GM19099 (cell line): Measurements from ENCODE around the gene ITM2C.

Experiments used
- POLR2A ChIP-seq: IDR thresholded peaks from 3 replicates; pipeline ENCODE4 v1.6.1; 2011; ENCODE audit warnings: low read depth; ENCODE audit not compliant: insufficient read length; ENCODE audit errors: extremely low read depth

Gene ITM2C

DNA sequence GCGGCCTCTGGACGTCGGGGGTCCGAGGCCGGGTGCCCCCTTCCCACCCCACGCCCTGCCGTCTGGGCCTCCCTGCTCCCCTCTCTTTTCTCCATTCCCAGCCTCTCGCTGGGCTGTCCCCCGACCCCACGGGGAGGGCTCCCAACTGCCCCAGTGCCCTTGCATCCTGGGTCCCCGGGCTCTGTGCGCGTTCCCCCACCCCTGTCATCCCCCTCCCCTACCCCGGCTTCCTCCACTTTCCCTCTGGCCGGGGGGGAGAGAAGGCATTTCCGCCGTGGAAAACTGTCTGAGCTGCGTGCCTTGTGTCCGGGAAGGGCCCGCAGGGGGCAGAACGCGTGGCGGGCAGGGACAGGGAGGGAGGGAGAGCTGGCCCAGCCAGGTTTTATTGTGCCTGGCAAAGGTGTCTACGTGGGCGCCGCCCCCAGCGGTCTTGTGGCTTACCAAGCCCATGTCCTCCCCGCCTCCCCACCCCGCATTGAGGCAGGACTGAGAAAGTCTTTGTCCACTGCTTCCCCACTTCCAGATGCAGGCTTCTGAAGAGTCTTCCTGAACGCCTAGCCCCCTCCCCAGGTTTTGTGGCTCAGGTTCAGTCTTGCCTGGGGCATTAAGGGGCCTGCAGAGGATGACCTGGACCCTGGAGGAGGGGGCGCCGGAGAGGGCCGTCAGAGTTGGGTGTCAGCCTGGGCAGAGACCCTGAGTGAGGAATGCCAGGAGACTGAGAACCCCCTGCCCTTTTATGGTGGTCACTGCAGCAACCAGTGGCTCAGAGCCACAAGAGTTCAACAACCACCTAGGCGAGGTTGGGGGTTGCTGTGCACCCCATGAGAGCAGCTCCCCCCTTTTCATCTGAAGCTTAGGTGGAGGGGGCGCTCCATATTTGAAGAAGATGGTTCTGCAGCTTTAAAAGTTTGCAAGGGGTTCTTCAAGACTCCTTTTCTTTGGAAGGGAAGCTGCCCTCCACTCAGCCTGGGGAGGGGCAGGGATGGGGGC, 1.3 kb downstream of the ITM2C start:
- TF ChIP-seq POLR2A: no peak

DNA sequence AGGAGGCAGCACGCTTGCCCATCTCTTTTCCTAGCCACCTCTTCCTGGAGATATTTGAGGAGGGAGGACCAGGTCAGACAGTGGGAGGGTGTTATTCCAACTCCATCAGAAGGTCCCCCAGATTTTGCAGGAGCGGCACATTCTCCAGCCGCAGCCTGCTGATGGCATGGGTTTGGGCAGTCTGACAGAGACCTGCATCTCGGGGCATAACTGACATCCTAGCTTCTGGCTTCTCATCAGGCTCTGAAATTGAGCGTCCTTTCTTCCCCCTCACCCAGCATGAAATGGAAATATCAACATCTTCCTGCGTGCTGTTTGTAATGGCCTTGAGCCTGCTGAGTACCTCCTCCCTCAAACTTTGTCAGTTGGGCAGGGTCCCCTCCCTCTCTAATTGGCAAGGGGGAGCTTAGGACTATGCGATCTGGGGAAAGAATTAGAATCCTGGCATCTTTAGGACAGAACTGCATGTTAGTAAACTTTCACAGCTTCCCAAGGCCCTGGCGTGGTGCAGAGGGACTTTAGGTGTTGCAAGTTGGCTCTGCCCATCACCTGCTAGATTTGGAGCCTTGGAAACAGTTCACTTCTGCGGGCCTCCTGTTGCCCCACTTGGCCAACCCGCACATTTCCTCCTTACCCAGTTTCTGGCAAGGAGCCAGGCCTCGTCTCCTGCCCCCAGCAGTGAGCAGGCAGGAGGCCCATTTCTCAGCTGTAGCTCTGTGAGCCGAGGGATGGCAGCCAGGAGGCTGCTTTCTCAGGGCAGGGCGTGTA, 2.2 kb downstream of the ITM2C start:
- no peak for TF ChIP-seq POLR2A

DNA sequence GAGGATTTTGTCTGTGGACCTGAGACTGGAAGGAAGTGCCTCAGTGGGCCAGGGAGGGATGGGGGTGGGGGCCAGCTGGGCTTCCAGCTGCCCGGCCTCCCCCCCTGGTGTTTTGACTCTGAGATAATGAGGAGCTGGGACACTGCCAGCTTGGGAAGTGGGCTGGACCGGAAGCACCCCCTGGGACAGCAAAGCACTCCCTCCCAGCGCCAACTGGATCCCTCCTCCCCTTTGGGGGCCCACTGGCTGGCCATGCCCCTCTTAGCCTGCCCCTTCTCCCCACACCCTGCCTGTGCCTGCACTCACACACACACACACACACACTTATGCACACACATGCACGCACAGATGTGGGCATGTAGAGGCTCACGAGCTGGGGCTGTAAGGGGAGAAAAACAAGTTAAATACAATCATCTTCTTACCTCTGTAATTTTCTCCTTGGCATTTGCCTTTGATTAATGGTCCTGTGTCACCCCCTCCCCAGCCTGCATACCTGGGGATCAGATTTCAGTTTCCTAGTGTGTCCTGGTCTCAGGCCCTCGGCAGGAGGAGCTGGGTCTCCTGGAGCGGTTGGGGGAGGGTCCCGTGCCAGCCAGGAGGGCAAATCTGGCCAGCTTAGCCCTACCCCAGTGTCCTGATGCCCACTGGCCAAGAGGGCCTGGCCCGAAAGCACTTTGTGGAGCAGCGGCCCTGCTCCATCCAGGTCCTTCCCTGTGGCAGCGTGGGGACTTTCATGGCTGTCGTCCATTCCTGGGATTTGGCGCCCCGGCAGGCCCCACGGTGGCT, 3.6 kb downstream of the ITM2C start:
- no peak for TF ChIP-seq POLR2A

DNA sequence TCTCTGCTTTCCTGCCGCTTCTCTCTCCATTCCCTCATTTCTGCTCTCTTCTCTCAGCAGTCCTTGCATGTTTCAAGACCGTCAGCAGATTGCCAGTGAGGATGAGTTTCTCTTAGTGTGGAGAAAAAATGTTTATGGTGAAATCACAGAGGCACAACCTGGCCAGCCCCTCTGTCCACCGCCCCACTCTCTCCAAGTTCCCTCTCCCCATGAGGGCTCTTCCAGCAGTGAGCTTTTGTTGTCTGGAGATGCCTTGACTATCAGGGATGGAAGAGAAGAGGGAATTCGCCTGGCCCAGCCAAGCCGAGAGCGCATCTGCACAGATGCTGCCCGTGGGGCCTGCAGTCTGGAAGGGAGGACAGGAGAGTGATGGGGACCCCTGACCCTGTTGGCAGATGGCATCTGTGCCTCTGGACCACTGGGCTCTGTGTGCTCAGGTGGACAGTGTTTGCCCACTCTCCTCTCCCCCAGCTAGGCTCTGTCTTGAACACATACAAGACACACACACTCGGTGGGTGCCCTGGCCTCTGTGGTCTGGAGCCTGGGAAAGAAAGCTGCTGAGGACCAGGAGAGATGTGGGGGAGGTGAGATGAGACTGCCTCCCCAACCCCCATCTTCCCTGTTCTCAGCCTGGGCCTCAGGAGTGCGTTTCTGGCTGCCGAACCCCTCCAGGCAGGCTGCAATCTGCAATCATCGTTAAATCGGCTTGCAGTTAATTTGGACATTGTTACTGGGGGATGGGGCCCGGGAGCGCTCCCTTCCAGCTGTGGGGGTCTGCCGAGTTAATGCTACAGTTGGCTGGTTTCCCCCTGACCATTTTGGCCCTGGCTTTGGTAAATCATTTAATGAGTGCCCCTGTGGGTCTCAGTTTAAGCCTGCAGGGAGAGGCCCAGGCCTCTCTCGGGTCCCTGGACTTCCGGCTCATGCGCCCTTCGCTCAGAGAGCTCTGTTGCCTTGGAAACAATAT, 4.5 kb downstream of the ITM2C start:
- TF ChIP-seq POLR2A: no peak

DNA sequence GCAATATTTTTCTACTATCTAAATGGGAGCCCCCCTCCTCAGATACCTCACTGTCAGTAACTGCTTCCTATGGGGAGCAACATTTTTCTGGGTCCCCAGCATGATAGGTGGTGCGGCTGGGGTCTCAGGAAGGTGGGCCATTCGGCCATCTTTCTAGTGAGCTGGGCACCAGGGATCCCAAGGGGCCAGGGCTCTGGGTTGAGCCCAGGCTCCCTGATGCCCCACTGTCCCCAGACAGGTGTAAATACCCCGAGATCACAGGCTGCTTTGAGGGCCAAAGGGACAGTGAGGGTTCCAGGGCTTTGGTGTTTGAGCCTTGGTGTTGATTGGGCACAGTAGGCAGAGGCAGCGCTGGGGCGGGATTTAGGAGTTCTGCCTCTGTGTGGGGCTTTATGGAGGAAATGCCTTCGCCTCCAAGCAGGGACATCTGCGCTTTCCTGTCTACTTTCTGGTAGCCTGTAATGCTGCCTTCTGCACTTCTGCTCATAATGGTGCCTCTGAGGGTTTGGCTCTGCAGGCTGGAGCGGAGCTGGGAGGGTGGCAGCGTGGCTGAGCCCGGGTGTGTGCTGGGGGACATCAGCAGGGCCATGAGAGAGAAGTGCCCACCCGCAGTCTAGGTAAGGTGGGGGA, 5.3 kb downstream of the ITM2C start:
- TF ChIP-seq POLR2A: no peak

DNA sequence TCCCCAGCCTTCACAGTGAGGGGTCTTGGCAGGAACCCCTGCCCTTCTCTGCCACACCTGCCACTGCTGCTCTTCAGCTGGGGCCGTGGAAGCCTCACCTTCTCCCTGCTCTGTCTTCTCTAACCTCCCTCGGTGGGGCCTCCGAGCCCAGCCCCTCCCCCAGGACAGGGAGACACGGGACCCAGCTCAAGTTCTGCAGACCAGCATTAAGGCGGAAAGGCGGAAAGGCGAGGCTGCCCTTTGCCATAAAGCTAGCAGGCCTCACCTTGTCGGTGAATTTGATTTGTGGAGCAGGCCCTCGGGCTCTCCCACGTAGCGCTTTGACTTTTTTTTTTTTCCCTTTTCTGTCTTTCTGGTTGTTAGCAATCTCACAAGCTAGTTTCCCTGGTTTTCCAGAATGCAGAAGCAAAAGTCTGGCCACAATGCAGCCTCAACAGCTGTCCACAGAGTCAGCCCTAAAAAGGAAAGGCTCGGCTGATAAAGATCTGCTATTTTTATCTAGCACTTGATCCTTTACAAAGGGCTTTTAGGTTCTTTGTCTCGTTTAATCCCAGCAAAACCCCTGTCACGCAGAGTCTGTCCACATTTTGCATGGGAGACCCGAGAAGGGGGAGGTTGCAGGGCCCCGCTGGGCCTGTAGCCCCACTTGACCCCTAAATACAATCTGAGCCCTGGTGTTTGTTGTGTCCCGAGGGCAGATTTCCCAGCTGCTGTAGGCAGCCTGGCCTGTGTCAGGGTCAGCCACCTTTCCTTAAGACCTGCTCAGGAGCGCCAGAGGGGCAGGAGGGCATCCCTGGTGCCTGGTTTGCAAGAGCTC, 6.0 kb downstream of the ITM2C start:
- TF ChIP-seq POLR2A: no peak

DNA sequence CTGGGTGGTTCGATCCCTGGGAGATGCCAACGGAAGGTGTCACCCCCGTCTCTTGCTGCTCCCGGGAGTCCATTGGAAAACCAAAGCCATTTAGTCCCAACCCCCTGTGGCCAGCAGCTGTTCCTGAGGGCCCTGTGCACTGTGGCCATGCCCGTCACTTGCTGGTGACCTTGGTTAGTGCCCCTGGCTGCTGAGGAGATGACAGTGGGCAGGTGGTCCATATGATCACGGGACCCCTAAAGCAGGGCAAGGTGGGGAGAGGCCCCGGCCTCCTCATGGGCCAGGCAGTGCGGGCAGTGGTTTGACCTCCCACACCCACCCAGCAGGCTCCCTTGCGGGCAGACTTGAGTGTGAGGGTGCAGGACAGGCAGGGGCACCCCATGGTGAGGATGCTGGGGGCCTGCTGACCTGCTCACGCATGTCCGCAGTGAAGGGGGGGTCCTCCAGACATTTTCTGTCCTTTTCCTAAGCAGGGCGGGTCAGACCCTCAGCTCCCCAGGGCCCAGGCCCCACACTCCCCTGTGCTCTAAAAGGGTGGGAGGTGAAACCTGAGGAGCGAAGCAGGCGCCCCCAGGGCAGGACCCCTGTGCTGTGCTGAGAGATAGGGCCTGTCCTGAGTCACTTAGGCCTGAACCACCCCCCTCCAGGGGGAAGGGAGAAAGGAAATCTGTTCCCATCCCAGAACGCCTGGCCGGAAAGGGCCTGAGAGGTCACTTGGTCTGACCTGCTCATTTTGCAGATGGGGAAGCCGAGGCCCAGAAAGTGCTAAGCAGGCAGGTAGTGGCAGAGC, 6.8 kb downstream of the ITM2C start:
- no peak for TF ChIP-seq POLR2A

DNA sequence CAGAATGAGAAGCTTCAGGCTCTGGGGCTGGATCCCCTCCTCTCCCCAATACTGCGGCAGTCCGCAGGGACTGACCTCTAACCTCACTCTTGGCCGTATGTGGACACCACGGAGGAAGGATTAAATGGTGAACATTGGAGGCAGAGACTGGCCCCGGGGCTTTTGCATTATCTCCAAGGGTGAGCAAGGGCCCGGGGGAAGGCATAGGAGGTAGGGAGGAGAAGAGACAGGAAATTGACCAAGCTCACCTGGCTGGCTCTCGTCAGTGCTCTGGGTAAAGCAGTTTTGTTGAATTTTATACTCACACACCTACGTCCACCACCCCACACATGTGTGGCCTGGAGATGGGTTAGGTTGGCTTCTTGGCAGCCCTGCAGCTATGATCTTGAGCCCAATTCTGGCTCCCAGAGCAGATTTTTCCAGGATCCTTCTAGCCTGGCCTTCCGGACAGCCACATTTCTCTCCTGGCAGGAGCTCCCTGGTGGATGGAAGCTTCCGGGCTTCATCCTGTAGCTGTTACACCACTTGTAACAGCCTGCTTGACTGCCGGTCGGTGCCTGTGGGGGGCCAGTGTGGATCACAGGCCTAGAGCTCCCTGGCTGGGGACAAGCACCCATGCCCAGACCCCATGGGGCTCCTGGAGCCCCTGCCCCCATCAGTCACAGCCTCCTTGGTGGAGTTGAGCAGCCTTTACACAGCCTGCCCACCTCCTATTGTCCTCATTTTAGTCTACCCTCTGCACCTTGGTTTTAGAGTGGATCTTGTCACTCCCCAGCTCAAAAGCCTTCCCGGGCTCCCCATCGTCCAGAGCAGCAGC, 7.6 kb downstream of the ITM2C start:
- no peak for TF ChIP-seq POLR2A

DNA sequence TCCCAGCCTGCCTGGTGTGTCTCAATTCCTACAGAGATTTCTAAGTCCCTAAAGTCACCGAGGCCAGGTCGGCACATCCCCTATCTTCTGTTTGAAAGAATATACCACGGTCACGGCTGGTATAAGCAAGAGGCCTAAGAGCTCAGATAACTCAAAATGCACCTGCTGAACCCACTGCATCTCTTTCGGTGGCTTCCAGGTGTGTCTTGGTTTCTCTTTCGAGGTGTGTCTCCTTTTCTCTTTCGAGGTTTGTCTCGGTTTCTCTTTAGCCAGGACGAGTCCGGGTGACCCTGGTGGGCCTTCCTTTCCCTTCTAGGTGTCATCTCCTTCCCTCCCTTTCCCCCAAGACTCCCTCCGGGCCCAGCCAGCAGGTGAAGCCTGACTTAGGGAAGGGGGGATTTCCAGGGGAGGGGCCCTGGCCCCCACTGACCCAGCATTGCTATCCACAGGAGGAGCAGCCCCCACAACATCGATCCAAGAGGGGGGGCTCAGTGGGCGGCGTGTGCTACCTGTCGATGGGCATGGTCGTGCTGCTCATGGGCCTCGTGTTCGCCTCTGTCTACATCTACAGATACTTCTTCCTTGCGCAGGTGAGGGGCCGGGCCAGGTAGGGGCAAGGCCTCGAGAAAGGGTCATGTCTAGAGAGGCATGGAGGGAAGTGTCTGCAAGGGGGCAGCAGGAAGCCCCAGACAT, 8.4 kb downstream of the ITM2C start:
- TF ChIP-seq POLR2A: no peak

DNA sequence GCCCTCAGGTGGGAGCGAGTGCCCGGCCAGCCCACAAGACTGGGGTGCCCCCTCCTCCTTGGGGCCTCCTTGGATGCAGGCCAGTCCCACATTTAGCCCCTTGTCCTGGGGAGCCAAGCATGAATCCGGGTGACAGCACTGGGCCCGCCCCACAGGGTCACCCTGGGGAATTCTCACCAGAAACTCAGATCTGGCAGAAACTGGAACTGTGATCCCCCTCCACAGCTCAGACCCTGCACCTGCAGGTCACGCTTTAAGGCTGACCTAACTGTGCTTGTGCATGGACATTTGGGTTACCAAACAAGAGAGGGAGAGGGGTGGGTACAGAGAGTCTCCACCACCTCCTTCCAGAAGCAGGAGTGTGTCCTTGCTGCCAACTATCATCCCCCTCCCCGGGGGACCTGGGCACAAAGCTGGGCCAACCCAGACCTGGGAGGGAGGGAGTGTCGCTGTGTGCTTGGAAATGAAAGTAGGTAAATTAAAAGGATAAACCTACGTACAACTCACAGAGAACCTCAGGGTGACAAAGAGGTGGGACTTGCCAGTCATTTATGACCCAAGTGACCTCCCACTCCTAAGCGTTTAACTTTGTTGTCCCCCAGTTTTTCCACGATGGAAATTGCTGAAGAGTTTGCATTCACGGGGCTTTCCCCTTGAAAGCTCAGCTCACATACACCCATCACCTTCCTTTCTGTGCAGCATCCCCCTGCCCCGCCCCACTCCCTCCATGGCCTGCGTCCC, 9.1 kb downstream of the ITM2C start:
- no peak for TF ChIP-seq POLR2A
